ENCODE results near the gene PRKAR1A.

PRKAR1A gene

DNA sequence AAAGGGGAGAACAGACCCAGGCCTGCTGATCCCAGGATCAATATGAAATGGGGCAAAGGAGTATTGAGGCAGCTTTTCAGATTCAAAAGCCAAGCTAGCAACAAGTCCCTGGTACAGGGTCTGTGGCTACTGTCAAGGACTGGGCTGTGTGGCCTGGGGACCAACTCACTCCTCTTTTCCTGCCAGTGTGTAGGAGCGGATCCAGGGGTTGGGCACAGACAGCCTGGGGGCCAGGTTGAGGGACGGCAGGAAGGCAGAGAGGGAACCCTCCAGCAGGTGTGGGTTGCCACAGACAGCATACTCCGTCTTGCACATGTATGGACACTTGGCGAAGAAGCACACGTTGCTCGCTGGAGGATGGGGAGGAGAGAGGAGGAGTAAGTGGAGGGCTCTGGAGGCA lies 29.6 kb downstream of the PRKAR1A start:
- in situ Hi-C loops (cut with MboI; ENCODE audit: low pct_unique_long_range_greater_than_20kb, low sequenced_read_pairs, unreplicated experiment): loop anchor here (25.0 kb wide), 1 partner anchor 695 kb away; the partner anchor contains the start of gene ABCA10
- TF ChIP-seq, protein P1, sequence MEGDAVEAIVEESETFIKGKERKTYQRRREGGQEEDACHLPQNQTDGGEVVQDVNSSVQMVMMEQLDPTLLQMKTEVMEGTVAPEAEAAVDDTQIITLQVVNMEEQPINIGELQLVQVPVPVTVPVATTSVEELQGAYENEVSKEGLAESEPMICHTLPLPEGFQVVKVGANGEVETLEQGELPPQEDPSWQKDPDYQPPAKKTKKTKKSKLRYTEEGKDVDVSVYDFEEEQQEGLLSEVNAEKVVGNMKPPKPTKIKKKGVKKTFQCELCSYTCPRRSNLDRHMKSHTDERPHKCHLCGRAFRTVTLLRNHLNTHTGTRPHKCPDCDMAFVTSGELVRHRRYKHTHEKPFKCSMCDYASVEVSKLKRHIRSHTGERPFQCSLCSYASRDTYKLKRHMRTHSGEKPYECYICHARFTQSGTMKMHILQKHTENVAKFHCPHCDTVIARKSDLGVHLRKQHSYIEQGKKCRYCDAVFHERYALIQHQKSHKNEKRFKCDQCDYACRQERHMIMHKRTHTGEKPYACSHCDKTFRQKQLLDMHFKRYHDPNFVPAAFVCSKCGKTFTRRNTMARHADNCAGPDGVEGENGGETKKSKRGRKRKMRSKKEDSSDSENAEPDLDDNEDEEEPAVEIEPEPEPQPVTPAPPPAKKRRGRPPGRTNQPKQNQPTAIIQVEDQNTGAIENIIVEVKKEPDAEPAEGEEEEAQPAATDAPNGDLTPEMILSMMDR (IDR thresholded peaks at IDR 0.05; ENCODE audit: extremely low read depth, insufficient read depth, missing control alignments): no peak
- no peak for DNase-seq (ENCODE audit: low spot score)

DNA sequence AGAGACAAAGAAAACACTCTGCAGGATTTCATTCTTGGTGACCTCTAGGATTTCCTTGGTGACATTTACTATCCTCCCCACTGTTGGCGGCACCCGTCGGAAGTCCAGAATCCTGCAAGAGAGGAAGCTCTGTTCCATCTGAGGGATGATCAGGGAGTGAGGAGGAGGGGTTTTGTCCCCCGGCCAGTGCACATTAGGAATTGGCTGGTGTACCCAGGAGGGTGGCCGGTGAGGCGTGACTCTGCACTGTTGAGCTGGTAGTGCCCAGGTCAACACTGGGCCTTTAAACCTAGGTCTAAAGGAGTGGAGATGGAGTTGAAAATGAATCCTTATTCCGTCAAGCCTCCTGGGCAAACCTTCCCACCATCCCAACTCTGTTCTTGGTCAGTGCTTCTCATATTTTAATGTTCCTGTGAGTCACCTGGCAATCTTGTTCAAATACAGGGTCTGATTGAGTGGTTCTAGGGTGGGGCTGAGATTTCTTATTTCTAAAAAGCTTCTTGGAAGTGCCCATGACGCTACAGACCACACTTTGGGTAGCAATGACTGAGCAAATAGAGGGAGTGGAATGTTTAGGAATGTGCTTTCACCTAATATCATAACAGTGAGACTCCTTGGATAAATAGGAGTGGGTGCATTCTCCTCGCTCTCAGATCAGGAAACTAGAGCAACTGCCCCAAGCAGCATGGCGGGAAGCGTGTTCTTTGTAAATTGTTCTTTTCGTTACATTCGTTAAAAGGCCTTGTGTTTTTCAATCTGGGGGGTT lies 30.7 kb downstream of the PRKAR1A start:
- TF ChIP-seq, protein P1 (IDR thresholded peaks at IDR 0.05; ENCODE audit: extremely low read depth, insufficient read depth, missing control alignments): no peak
- DNase-seq (ENCODE audit: low spot score): no peak
- in situ Hi-C loops (cut with MboI; ENCODE audit: low pct_unique_long_range_greater_than_20kb, low sequenced_read_pairs, unreplicated experiment): loop anchor here (25.0 kb wide), 1 partner anchor 694 kb away; the partner anchor contains the start of gene ABCA10

DNA sequence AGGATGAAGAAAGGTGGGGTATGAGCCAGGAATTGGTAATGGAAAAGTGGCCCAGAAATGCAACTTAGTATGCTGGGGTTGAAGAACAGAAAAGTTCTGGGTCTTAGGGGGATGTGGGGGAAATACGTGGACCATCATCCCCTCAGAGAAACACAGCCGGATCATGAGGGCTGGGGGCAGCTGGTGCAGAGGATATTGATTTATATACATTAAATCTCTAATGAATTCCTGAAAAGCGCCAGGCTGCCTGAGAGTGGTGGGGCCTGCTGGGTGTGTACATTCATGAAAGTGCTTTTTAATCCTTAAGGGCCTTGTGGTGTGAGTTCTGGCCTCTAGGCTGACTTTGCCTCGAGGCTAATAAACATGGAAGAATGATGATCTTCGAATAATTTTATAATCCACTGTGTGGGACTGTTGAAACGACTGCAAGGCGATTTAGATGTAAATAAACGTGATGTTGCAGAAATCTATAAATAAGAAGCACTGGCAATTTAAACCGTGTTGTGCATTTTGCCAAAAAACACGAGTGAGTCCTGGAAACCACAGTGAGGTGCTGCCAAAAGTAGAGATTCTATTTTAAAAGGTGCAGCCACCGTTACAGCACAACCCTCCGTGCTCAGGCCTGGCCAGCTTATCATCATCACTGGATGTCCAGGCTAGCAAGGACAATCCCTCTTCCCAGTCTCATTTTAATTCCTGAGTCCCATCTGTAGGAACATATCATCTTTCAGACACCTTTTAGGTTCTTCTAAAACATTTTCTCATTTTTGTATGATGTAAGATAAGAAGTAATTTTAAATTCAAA lies 32.1 kb downstream of the PRKAR1A start:
- in situ Hi-C loops (cut with MboI; ENCODE audit: low pct_unique_long_range_greater_than_20kb, low sequenced_read_pairs, unreplicated experiment): loop anchor here (25.0 kb wide), 1 partner anchor 693 kb away; the partner anchor contains the start of gene ABCA10
- TF ChIP-seq, protein P1 (IDR thresholded peaks at IDR 0.05; ENCODE audit: extremely low read depth, insufficient read depth, missing control alignments): no peak
- no peak for DNase-seq (ENCODE audit: low spot score)

DNA sequence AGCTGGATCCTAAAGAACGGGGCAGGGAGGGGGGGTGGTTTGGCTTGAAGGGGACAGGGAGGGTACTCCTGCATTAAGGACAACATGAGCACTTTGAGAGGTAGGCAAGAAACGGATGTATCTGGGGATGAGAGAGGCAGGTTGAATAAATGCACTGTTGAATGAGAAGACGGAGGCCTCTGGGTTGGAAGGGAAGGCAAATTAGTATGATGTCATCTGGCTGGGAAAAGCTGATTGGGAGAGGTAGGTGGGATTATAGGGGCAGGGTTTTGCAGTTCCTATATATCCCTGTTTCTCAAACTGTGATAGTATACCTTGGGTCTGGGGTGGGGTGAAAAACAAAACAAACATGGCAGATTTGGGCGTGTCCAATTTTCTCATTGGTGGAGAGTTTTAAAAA lies 44.3 kb downstream of the PRKAR1A start:
- in situ Hi-C loops (cut with MboI; ENCODE audit: low pct_unique_long_range_greater_than_20kb, low sequenced_read_pairs, unreplicated experiment): loop anchor here (25.0 kb wide), 1 partner anchor 181 kb away; no protein-coding TSS in a partner anchor
- no peak for DNase-seq (ENCODE audit: low spot score)
- TF ChIP-seq, protein P1 (IDR thresholded peaks at IDR 0.05; ENCODE audit: extremely low read depth, insufficient read depth, missing control alignments): no peak

DNA sequence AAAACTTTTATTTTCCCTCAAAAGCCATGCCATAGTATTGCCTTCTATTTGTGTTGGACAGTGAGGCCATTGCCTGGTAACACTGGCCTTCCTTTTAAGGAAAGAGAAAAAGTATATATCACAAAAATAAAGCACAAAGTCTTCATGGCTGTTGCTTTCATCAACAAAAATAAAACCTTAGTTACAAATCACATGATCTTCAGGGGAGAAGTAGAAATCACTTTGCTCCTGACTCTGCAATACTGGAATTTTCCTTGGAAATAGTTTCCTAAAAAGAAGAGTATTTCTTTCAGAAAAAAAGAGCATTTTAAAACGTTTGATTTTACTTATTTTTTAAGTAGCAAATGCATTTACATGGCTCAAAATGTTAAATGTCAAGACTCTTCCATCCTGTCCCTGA lies 47.1 kb downstream of the PRKAR1A start:
- no peak for DNase-seq (ENCODE audit: low spot score)
- in situ Hi-C loops (cut with MboI; ENCODE audit: low pct_unique_long_range_greater_than_20kb, low sequenced_read_pairs, unreplicated experiment): loop anchor here (25.0 kb wide), 1 partner anchor 178 kb away; no protein-coding TSS in a partner anchor
- TF ChIP-seq, protein P1 (IDR thresholded peaks at IDR 0.05; ENCODE audit: extremely low read depth, insufficient read depth, missing control alignments): no peak

DNA sequence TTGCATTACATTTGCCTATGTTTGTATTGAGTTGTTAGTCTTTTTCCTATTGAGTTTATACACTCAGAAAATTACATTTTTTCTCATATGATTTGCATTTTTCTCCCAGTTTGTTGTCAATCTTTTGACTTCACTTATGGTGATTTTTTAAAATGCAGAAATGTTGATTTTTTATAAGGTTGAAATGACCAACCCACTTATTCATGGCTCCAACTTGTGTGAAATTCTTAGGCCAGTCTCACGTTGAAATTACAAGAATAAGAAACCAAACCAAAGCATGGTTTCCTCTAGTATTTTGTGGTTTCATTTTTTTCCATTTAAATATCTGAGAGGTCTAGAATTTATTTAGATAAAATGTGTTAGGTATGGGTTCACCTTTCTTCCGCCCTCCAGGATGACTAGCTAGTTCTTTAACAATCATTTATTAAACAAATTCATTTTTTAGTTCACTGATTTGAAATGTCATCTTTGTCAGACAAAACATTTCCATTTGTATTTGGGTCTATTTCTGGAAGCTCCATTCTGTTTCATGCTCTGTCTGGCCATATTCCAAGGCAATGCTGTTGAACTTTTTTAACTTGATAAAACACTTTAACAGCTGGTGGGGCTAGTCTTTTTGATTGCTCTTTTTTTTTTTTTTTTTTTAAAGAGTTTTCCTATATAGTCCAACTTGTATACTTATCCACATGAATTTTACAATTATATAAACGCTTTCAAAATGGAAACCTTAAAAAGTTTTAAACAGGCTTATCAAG lies 48.9 kb downstream of the PRKAR1A start:
- in situ Hi-C loops (cut with MboI; ENCODE audit: low pct_unique_long_range_greater_than_20kb, low sequenced_read_pairs, unreplicated experiment): loop anchor here (25.0 kb wide), 1 partner anchor 176 kb away; no protein-coding TSS in a partner anchor
- TF ChIP-seq, protein P1 (IDR thresholded peaks at IDR 0.05; ENCODE audit: extremely low read depth, insufficient read depth, missing control alignments): no peak
- no peak for DNase-seq (ENCODE audit: low spot score)
